ENCODE results near the gene NRIP1.

- no peak for TF ChIP-seq POLR2A (IDR thresholded peaks at IDR 0.05; ENCODE audit: low read depth, low read length)
- TF ChIP-seq POLR2AphosphoS5 (IDR thresholded peaks at IDR 0.05; ENCODE audit: low read depth, low read length): no peak
These were observed 153.4 kb downstream of the NRIP1 start for GRCh38 chr21:14911351-14911750.

All from GM12892 (cell line).